ENCODE results near the gene SNAI3.

DNA sequence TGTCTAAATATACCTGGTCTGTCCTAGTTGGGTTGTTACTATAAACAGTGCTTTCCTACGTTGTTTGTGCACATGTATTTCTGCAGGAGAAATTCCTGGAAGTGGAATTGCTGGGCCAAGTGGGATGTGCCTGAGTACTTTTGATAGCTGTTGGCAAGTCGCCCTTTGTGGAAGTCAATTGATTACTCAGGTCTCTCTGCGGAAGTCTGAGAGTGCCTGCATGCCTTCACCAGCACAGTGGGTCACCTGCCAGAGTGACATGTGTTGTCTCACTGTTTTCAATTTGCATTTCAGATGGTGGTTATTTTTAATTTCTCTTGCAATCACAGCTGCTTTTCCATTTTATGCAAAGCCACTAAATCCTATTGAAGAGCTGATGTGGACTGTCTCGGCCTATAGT, 21.2 kb downstream of the SNAI3 start:
- TF ChIP-seq, protein P1, sequence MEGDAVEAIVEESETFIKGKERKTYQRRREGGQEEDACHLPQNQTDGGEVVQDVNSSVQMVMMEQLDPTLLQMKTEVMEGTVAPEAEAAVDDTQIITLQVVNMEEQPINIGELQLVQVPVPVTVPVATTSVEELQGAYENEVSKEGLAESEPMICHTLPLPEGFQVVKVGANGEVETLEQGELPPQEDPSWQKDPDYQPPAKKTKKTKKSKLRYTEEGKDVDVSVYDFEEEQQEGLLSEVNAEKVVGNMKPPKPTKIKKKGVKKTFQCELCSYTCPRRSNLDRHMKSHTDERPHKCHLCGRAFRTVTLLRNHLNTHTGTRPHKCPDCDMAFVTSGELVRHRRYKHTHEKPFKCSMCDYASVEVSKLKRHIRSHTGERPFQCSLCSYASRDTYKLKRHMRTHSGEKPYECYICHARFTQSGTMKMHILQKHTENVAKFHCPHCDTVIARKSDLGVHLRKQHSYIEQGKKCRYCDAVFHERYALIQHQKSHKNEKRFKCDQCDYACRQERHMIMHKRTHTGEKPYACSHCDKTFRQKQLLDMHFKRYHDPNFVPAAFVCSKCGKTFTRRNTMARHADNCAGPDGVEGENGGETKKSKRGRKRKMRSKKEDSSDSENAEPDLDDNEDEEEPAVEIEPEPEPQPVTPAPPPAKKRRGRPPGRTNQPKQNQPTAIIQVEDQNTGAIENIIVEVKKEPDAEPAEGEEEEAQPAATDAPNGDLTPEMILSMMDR (IDR thresholded peaks at IDR 0.05): no peak
- TF ChIP-seq EZH2 (IDR thresholded peaks at IDR 0.05; ENCODE audit: borderline replicate concordance, insufficient read depth, low read depth, low read length, poor library complexity, severe bottlenecking): no peak

All from B cell (primary cell).